HG02642 (cell line): ENCODE results near the gene IQCE.
"Not testable (repeated sequence)": the region's sequence is repeated elsewhere in the genome, so short reads cannot be mapped to it uniquely, and the experiment has no call there.

ENCODE experiments used
- ATAC-seq: cut with Tn5 transposase; IDR thresholded peaks from one replicate; pipeline ENCODE4 v1.9.1; 2021; ENCODE audit warnings: mild to moderate bottlenecking; ENCODE audit not compliant: unreplicated experiment, poor library complexity

Gene IQCE

DNA sequence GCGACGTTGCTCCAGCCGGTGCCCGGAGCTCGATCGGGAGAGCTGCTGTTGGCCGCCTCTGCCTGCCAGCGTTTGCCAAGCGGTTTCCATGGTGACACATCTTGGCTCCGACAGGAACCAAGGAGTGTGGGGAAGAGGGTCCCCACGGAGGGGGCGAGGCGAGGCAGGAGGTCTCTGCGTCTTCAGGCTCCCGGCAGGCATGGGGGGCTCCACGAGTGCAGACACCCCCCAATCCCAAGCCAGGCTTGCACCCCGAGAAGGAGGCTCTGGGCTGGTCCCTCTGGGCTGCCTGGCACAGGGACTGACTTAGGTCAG lies 27.0 kb upstream of the IQCE start:
- not testable (repeated sequence) for ATAC-seq

DNA sequence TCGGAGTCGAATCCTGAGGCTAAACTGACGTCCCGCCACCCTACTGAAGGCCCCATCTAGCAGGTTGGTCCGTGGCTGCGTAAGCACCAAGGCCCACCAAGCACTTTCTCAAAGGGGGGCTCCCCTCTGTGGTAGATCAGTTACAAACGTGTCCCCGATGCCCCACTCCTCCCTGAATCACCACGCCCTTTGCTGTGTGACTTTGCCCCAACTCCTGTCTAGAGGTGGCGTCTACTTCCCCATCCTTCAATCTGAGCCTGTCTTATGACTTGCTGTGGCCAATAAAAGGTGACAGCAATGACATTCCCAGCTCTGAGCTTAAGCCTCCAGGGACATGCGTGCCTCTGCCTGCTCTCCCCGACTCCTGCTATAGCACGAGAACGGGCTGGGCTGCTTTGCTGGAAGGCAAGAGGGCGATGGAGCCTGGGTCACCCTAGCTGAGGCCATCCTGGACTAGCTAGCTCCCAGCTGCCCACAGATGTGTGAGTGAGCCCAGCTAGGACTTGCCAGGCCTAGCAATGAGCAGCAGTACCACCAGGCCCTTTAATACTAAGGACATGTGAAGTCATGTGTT lies 26.5 kb upstream of the IQCE start:
- ATAC-seq: not testable (repeated sequence)

DNA sequence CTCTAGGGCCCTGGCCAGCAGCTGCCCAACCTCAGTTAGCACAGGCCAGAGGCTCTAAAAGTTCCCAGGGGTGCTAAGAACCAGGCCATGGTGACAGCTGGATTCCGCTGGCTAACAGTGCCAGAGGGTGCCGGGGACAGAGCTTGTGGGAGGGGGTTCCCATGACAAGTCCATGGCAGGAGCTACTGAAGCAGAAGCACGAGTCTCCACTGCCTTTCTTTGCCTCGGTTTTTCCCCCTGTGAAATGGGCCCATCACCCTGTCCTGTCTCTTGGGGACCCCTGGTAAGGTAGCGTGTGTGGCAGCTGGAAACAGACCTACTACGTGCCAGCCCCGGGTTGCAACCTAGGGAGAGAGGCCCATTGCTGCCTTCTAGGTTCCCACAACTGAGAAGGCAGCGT lies 26.0 kb upstream of the IQCE start:
- not testable (repeated sequence) for ATAC-seq

DNA sequence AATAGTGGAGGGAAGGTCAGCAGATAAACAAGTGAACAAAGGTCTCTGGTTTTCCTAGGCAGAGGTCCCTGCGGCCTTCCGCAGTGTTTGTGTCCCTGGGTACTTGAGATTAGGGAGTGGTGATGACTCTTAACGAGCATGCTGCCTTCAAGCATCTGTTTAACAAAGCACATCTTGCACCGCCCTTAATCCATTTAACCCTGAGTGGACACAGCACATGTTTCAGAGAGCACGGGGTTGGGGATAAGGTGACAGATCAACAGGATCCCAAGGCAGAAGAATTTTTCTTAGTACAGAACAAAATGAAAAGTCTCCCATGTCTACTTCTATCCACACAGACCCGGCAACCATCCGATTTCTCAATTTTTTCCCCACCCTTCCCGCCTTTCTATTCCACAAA lies 25.2 kb upstream of the IQCE start:
- not testable (repeated sequence) for ATAC-seq

DNA sequence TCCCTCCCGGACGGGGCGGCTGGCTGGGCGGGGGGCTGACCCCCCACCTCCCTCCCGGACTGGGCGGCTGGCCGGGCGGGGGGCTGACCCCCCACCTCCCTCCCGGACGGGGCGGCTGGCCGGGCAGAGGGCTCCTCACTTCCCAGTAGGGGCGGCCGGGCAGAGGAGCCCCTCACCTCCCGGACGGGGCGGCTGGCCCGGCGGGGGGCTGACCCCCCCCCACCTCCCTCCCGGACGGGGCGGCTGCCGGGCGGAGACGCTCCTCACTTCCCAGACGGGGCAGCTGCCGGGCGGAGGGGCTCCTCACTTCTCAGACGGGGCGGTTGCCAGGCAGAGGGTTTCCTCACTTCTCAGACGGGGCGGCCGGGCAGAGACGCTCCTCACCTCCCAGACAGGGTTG lies 24.6 kb upstream of the IQCE start:
- ATAC-seq: not testable (repeated sequence)

DNA sequence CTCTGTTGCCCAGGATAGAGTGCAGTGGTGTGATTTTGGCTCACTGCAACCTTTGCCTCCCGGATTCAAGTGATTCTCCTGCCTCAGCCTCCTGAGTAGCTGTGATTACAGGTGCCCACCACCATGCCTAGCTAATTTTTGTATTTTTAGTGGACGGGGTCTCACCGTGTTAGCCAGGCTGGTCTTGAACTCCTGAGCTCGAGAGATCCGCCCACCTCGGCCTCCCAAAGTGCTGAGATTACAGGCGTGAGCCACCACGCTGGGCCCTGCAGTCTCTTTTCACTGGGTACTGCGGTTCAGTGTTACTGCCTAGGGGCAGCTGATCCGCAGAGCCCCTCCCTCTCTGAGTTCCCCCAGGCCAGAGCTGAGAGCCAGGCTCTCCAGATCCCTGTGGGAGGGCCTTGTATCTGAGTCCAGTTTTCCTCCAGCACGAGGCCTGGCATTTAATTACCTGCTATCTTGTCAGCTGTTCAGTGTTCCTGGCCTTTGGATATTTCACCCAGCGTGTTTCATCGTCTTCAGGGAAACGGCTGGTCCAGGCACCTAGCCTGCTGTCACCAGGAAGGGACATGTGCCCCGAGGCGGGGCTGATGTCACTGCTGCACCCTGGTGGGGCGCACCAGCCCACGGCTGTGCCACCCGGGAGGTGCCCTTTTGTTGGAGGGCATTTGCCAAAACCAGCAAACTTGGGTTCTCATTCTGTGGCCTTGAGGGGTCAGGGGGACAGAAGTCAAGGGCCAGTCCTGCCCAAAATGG lies 22.7 kb upstream of the IQCE start:
- ATAC-seq: not testable (repeated sequence)

DNA sequence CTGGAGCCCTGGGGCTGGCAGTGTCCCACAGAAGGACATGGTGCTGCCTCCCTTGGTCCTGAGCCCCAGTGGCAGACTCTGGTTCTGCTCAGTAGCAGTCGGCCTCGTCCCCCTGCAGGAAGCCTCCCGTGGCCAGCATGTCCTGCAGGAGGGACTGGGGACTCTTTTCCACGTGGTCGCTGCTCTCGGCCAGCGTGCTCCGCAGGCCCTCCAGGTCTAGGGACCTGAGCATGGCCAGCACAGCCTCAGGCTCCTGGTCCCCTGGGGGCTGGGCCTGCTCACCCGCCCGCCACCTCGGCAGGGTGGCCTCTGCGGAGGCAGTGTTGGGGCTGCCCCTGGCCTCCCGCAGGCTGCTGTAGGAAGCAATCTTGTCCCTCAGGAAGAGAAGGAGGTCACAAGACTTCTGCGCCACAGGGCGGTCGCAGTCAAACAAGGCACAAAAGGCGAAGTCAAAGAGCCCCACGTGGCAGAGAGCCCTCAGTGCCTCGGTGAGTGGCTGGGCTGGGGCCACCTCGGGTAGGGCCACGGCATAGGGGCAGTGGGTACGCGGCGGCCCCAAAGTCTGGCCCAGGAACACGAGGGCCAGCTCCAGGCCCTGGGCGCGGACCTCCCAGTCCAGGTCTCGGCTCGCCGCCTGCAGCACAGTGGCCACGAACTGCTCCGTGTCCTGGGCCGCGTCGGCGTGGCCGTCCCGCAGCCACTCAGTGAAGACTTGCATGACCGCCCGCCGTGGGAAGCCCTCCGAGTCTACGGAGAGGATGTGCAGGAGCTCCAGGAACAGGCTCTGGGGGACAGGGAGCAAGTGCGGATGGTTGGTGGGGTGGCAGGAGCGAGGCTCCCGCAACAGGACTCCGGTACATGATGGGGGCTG lies 20.6 kb upstream of the IQCE start:
- no peak for ATAC-seq

DNA sequence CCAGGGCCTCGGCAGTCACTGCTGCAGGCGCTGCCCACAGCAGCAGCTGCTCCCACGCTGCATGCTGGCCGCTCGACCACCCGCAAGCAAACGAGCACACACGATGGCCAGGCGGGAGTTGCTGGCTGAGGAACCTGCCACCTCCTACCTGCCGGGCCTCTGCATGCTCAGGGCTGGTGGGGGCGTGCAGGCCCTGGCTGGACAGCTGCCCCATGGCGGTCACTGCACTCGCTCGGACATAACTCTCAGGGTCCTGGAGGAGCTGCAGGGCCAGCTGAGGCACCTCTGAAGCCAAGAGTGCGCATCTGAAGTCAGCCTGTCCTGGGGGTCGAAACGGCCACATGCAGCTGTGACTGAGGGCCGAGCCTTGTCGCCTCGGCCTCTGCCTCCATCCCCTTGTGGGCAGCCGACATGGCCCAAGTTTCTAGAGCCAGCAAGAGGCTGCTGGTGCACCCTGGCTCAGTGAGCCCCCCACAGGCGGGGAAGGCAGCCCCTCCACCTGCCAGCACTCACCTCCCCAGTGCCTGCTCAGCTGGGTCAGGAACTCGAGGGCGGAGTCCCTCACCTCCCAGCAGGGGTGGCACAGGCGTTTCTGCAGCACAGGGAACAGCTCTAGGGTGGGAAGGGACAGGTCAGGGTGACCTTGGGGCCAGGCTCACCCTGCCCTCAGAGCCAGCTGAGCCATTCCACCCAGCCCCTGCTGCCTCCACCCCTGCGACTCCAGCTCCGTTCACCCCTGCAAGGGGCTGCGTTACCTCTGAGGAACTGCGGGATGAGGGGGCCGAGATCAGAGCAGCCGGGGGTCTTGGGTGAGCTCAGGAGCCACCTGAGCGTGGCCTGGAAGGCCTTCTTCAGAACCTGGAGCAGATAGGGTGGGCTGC lies 19.5 kb upstream of the IQCE start:
- ATAC-seq: no peak

DNA sequence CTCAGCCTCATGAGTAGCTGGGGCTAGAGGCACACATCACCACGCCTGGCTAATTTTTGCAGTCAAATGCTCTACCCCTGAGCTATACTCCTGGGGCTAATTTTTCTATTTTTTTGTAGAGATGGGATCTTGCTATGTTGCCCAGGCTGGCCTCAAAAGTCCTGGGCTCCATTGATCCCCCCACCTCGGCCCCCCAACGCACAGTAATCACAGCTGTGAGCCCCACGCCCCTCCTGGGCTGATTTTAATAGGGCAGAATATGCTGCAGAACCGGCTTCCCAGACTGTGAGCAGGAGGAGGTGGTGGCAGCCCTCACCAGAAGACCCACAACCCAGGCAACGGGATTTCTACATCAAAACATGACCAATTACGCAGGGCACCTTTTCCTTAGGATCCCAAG lies 18.6 kb upstream of the IQCE start:
- ATAC-seq: no peak

DNA sequence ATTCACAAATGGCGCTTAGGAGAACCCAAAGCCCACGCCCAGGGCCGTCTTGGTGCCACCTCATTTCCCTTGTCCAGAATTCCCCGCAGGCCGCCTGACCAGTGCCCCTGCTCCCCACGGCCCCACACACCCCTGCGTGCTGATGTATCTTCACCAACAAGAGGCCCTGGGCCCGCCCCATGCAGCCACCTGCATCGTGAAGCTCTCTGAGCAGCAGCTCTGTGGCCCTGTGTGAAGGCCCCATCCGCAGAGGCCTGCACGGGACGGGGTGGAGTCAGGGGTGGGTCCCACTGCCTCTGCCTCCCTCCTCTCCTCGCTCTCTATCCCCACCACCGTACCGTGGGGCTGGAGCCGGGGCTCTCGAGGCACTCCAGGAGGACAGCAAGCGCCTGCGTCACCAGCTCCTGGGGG lies 18.1 kb upstream of the IQCE start:
- no peak for ATAC-seq

DNA sequence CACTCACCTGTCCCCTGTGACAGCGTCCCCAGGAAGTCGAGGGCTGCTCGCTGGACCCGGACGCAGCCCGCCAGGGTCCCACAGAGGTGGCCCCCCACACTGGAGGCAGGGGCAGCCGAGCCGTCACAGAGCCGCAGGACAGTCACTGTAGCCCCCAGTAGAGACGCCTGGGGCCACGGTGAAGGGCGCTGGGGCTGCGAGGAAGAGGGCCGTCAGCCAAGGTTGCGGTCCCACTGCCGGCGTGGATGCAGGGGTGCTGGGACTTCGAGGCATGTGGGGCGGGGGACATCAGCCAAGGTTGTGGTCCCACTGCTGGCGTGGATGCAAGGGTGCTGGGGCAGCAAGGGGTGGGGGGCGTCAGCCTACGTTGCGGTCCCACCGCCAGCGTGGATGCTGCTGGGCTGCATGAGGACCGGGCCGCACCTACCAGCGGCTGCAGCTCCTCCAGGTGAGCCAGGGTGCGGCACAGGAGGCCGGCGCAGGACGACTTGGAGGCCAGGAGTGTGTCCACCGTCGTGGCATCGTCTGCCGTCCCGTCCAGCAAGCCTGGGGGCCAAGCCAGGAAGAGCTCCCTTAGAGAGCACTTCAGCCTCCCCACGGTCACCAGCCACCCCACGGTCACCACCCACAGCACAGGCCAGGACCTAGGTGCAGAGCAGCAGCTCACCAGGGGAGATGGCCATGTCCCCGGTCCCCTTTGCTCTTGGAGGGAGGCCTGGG lies 17.3 kb upstream of the IQCE start:
- no peak for ATAC-seq

DNA sequence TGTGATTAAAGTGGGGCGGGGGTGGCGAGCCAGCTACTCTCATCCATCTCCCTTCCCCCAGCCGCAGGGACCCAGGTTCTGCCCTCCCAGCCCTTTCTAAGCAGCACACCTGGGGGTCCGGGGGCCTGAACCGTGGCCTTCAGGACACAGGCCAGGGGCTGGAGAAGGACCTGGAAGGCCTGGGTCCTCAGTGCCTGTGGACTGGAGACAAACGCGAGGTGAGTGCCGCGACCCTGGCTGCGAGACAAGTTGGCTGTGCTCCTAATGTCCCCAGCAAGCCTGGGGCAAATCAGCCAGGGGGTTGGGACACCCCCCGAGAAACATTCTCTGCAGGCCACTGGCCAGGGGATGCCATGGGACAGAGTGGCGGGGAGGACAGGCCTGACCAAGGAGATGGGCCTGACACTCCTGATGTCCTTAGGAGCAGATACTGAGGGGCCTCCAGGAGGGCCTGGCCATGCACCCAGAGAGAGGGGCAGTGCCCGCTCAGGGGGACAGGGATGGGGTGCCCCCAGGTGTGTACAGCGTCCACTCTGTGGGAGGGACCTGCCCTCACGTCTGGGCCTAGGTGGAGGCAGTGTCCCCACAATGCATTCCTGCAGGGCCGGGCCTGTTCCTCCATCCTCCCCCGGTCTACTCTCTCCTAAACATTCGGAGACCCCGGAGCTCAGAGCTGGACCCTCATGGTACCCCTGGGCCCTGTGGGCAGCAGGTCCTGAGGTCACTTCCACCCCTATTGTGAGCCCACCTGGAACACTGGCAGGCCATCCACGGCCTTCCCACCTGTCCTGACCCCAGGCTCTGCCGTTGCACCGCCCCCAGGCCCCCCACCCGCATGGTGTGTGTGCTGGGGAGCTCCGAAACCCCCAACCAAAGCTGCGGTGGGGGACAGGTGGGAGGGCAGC lies 16.5 kb upstream of the IQCE start:
- ATAC-seq: no peak

DNA sequence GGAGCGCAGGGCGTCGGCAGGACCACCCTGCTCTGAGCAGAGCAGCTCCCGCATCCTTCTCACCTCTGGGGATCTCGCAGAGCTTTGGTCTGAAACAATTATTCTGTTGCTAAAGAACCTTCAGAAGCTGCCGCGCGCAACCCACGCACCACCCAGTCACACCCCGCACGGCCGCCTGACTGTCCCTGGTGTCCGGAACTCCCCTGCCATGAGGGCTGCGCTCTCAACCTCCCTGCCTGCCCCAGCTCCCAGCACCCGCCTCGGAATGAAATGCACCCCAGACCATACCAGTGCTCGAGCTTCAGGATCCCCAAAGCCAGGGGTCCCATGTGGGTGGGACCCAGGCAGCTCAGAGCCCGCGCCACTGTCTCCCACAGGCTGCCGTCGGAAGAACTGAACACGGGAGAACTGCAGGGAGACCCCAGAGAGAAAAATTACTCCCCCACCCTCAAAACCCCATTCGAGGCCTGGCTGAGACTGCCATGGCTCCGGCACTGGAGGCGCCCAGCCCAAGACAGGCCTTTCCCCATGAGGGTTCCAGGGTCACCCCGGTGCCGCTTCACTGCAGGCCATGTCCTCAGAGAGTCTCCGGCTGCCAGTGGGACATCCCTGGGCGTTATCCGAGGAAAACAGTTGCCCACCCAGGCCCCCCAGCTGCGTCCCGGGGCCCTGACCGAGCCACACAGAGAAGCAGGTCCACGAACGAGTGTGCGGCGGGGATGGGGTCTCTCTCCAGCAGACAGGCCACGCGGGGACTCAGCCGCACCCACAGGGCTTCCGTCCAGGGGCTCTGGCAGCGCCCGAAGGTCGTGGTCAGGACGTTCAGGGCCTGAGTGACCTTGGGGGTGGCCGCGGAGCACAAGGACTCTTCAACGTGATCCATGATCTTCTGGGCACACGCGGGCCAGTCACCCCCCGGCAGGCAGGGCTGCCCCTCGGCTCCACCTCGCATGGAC lies 15.6 kb upstream of the IQCE start:
- ATAC-seq: no peak

DNA sequence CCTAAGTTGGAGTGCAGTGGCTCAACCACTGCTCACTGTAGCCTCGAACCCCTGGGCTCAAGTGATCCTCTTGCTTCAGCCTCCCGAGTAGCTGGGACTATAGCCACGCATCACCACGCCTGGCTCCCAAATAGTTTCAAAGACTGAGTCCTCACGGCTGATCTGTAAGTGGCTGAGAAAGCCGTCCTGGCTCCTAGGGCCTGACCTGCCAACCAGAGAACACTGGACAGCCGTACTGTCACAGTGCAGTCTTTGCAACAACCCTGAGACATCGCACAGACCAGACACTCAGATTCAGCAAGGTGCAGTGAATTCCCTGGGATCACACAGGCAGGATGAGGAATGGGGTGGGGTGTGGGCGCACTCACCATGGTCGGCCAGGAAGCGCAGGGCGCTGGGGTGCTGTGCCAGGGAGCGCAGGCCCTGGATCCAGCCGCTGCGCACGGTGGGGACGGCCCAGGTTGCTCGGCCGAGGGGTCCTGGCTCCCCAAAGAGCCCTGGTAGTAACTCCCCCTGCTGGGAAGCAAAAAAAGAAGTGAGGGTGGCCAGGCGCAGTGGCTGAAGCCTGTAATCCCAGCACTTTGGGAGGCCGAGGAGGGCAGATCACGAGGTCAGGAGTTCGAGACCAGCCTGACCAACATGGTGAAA lies 14.1 kb upstream of the IQCE start:
- ATAC-seq: no peak

DNA sequence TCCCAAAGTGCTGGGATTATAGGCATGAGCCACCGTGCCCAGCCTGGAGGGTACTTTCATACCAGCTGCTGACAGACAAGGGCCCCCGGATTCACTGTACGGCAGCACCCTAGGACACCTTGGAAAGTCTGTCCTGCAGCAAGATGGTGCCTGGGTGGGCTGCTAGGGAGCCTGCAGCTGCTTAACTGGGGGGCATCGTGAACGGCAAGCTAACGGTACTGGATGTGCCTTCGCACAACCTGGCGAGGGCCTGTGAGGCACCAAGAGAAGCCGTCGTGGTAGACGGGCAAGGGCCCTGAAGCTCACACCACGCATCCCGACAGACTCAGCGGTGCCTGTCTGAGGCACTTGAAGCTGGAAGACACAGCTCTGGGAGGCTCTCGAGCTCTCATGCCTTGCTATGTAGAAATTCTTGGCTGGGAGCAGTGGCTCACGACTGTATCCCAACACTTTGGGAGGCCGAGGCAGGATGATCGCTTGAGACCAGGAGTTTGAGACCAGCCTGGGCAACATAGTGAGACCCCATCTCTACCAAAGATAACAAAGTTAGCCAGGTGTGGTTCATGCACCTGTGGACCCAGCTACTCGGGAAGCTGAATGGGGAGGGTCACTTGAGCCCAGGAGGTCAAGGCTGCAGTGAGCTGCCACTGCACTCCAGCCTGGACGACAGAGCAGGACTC lies 12.9 kb upstream of the IQCE start:
- ATAC-seq: no peak

DNA sequence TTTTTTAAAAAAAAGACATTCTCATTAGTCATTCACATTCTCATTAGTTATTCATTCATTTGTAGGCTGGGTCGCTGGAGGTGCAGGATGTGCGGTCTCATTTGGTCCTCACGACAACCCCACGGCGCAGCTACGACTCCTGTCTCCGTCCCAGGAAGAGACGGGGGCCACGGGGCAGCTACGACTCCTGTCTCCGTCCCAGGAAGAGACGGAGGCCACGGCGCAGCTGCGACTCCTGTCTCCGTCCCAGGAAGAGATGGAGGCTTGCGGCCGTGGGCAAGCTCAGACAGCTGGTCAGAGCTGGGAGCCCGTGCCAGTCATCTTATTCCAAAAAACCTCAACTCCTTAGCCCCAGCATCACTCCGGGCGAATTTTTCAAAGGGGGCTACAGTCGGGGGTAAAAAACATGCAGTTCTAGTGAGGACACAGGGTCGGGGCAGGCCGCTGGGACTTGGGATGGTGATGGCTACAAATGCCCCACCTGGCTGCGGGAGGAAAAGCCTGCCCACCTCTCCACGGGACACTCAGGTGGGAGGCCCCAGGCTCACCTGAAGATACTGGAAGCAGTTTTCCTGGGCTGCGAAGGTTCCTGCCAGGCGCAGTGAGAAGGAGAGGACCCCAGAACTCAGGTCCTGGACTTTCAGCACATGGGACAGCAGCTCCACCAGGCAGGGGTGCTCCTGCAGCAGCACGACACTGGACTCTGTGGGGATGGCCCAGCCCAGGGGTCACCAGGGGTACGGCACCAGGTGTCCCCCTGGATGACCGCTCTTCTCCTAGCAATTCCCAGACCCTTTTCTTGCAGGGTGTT lies 11.8 kb upstream of the IQCE start:
- no peak for ATAC-seq
